Measurements from ENCODE around the gene NTHL1. TPM values are rescaled to one million over a fixed set of nuclear protein-coding genes. Genes with fewer than 3 reads are reported as not detected.
A peak's percentile ranks its signal among the peaks of the same experiment; 100 is the strongest.

The NTHL1 gene
- total and polyA plus RNA-seq, 5 donors from 2014 or later, result 15.0 to 52.7 (median 32.7) TPM

DNA sequence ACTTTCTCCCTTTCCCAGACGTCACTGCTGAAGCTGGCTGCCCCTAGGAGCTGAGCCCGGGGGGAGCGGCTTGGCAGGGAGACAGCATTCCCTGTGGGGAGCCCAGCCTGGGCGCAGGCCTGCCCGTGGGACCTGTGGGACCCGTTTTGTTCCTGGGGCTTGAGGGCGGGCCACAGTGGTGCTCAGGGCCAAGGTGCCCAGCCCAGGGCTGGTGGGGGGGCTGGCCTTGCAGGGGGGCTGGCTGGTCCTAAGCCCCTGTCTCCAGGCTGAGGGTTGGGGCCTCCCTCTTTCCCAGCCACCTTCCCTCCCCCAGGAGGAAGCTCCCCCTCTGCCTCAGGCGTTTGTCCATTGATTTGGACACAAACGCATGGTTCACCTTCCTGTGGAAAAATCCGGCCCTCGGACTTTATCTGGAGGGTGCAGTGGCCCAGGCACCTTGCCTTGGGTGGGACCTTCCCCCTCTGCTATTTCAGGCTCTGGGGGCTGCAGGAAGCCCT, 16.5 kb downstream of the NTHL1 start:
- no peak for DNase-seq
- H3K27ac ChIP-seq (ENCODE audit: insufficient read depth, low read length, poor library complexity, severe bottlenecking), result no peak overlapping the region
- peaks cover 11% of the 10 kb centered on the region for H3K27me3 Mint-ChIP-seq
- no peaks in the 10 kb centered on the region for H3K27me3 ChIP-seq (ENCODE audit: control insufficient read depth, insufficient read depth, low read length)
- no peaks in the 10 kb centered on the region for H3K36me3 Mint-ChIP-seq
- H3K27ac Mint-ChIP-seq, result no peak overlapping the region
- H3K9me3 ChIP-seq (ENCODE audit: control insufficient read depth in 2 of 2, low read length in 2 of 2), result no peaks in the 10 kb centered on the region
- no peak overlapping the region for H3K4me3 Mint-ChIP-seq
- no peaks in the 10 kb centered on the region for H3K9me3 Mint-ChIP-seq
- peaks cover 0 to 8% (median 2%) of the 10 kb centered on the region in 4 donors for H3K4me1 Mint-ChIP-seq
- H3K36me3 ChIP-seq (ENCODE audit: control insufficient read depth, insufficient read depth, low read length), result no peaks in the 10 kb centered on the region
- ATAC-seq (ENCODE audit: low read depth in 2 of 2), result no peak
- H3K4me3 ChIP-seq (ENCODE audit: low read depth, low read length), result no peak overlapping the region
- H3K4me1 ChIP-seq (ENCODE audit: control insufficient read depth, insufficient read depth, low read length, poor library complexity, severe bottlenecking), result peaks cover 12% of the 10 kb centered on the region

DNA sequence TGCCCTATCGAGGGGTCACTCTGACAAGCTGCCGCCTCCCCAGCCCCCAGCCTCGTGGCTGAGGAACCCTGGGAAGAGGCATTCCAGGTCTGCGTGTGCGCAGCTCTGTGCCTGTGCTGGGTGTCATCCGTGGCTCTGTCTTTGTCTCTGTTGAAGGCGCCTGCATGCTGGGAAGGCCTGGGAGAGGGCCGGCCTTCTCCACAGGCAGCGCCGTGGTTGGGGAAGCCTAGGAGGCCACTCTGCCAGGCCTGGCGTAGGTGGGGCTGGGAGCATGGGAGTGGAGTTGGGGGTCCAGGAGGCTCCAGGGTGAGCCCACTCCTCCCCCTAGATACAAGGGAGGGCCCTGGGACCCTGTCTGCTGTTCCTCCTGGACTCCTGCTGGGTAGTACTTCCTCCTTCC, 17.6 kb downstream of the NTHL1 start:
- H3K4me1 Mint-ChIP-seq, result peaks cover 0 to 11% (median 2%) of the 10 kb centered on the region in 4 donors
- H3K27me3 Mint-ChIP-seq, result peaks cover 16% of the 10 kb centered on the region
- Histone ChIP-seq H3K36me3 (ENCODE audit: control insufficient read depth, insufficient read depth, low read length) (no peaks in the 10 kb centered on the region), H3K9me3 (ENCODE audit: control insufficient read depth in 2 of 2, low read length in 2 of 2) (no peaks in the 10 kb centered on the region), H3K4me3 (ENCODE audit: low read depth, low read length) (no peak overlapping the region), H3K27me3 (ENCODE audit: control insufficient read depth, insufficient read depth, low read length) (no peaks in the 10 kb centered on the region), H3K27ac (ENCODE audit: insufficient read depth, low read length, poor library complexity, severe bottlenecking) (no peak overlapping the region), H3K4me1 (ENCODE audit: control insufficient read depth, insufficient read depth, low read length, poor library complexity, severe bottlenecking) (peaks cover 14% of the 10 kb centered on the region)
- H3K9me3 Mint-ChIP-seq, result no peaks in the 10 kb centered on the region
- H3K27ac Mint-ChIP-seq, result peak overlapping the region in 1 of 3 donors; percentile 56
- H3K4me3 Mint-ChIP-seq, result peak overlapping the region in 3 of 4 donors; percentile 21 to 43 (median 28)
- DNase-seq (no peak), ATAC-seq (ENCODE audit: low read depth in 2 of 2) (no peak)
- H3K36me3 Mint-ChIP-seq, result no peaks in the 10 kb centered on the region

GRCh38 chr16:2029350-2029749, 18.3 kb downstream of the NTHL1 start:
- Histone ChIP-seq H3K36me3 (ENCODE audit: control insufficient read depth, insufficient read depth, low read length) (no peaks in the 10 kb centered on the region), H3K27ac (ENCODE audit: insufficient read depth, low read length, poor library complexity, severe bottlenecking) (no peak overlapping the region), H3K9me3 (ENCODE audit: control insufficient read depth in 2 of 2, low read length in 2 of 2) (no peaks in the 10 kb centered on the region), H3K4me1 (ENCODE audit: control insufficient read depth, insufficient read depth, low read length, poor library complexity, severe bottlenecking) (peaks cover 14% of the 10 kb centered on the region), H3K27me3 (ENCODE audit: control insufficient read depth, insufficient read depth, low read length) (no peaks in the 10 kb centered on the region), H3K4me3 (ENCODE audit: low read depth, low read length) (no peak overlapping the region)
- Mint-ChIP-seq H3K36me3 (no peaks in the 10 kb centered on the region), H3K4me3 (peak overlapping the region in 1 of 4 donors; percentile 21), H3K9me3 (no peaks in the 10 kb centered on the region), H3K27ac (no peak overlapping the region), H3K27me3 (peaks cover 18% of the 10 kb centered on the region), H3K4me1 (peaks cover 0 to 11% (median 2%) of the 10 kb centered on the region in 4 donors)
- ATAC-seq (ENCODE audit: low read depth in 2 of 2), result no peak
- DNase-seq, result no peak

GRCh38 chr16:2028620-2029220, 18.9 kb downstream of the NTHL1 start:
- H3K4me1 Mint-ChIP-seq, result peaks cover 0 to 13% (median 2%) of the 10 kb centered on the region in 4 donors
- ATAC-seq (ENCODE audit: low read depth in 2 of 2) (no peak), DNase-seq (no peak)
- Histone ChIP-seq H3K27ac (ENCODE audit: insufficient read depth, low read length, poor library complexity, severe bottlenecking) (no peak overlapping the region), H3K27me3 (ENCODE audit: control insufficient read depth, insufficient read depth, low read length) (no peaks in the 10 kb centered on the region), H3K9me3 (ENCODE audit: control insufficient read depth in 2 of 2, low read length in 2 of 2) (no peaks in the 10 kb centered on the region), H3K4me3 (ENCODE audit: low read depth, low read length) (no peak overlapping the region), H3K36me3 (ENCODE audit: control insufficient read depth, insufficient read depth, low read length) (no peaks in the 10 kb centered on the region), H3K4me1 (ENCODE audit: control insufficient read depth, insufficient read depth, low read length, poor library complexity, severe bottlenecking) (peaks cover 17% of the 10 kb centered on the region)
- H3K27ac Mint-ChIP-seq, result no peak overlapping the region
- no peak overlapping the region for H3K4me3 Mint-ChIP-seq
- no peaks in the 10 kb centered on the region for H3K9me3 Mint-ChIP-seq
- H3K36me3 Mint-ChIP-seq, result no peaks in the 10 kb centered on the region
- peaks cover 21% of the 10 kb centered on the region for H3K27me3 Mint-ChIP-seq

DNA sequence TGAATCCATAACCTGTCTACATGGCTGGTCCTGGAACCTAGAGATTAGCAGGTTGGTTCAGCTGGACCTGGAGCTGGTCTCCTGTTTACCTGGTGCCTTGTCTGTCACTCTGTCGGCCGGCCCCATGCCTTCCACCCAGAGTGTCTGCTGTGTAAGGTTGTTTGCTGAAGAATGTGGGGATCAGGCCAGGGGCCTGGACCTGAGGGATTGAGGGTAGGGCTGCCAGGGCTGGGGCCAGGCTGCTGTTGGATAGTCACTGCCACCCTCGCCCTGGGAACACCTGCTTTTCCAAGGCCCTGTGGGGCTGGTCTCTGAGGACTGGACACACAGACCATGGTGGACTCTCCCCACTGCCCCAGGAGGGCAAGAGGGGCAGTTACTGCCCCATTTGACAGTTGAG, 19.5 kb downstream of the NTHL1 start:
- Histone ChIP-seq H3K9me3 (ENCODE audit: control insufficient read depth in 2 of 2, low read length in 2 of 2) (no peaks in the 10 kb centered on the region), H3K4me1 (ENCODE audit: control insufficient read depth, insufficient read depth, low read length, poor library complexity, severe bottlenecking) (peaks cover 22% of the 10 kb centered on the region), H3K36me3 (ENCODE audit: control insufficient read depth, insufficient read depth, low read length) (no peaks in the 10 kb centered on the region), H3K27ac (ENCODE audit: insufficient read depth, low read length, poor library complexity, severe bottlenecking) (no peak overlapping the region), H3K4me3 (ENCODE audit: low read depth, low read length) (no peak overlapping the region), H3K27me3 (ENCODE audit: control insufficient read depth, insufficient read depth, low read length) (no peaks in the 10 kb centered on the region)
- ATAC-seq (ENCODE audit: low read depth in 2 of 2) (no peak), DNase-seq (no peak)
- peak overlapping the region; percentile 4 to 82 (median 66) for H3K4me3 Mint-ChIP-seq
- H3K27me3 Mint-ChIP-seq, result peaks cover 24% of the 10 kb centered on the region
- peaks cover 0 to 17% (median 3%) of the 10 kb centered on the region in 4 donors for H3K4me1 Mint-ChIP-seq
- peak overlapping the region in 1 of 3 donors; percentile 42 for H3K27ac Mint-ChIP-seq
- no peaks in the 10 kb centered on the region for H3K9me3 Mint-ChIP-seq
- no peaks in the 10 kb centered on the region for H3K36me3 Mint-ChIP-seq

- H3K27ac ChIP-seq (ENCODE audit: insufficient read depth, low read length, poor library complexity, severe bottlenecking), result no peak overlapping the region
- no peak for DNase-seq
Observed at GRCh38 chr16:2027024-2028010, 20.3 kb downstream of the NTHL1 start.

GRCh38 chr16:2026461-2027023, 21.1 kb downstream of the NTHL1 start, which contains the start of gene NHERF2:
TSS of gene NHERF2 (plus strand) at chr16:2026902. CDS start at chr16:2027006, 104 bp downstream.
- Mint-ChIP-seq H3K9me3 (no peaks in the 10 kb centered on the region), H3K27ac (peak within 1 kb of the TSS in 2 of 3 donors; percentile 31 to 56), H3K4me1 (peaks cover 0 to 23% (median 6%) of the 10 kb centered on the region in 4 donors), H3K27me3 (peaks cover 38% of the 10 kb centered on the region), H3K4me3 (peak within 1 kb of the TSS; percentile 69 to 84 (median 83)), H3K36me3 (no peaks in the 10 kb centered on the region)
- DNase-seq, result peak in 1 of 3 donors; percentile 27
- Histone ChIP-seq H3K36me3 (ENCODE audit: control insufficient read depth, insufficient read depth, low read length) (no peaks in the 10 kb centered on the region), H3K4me3 (ENCODE audit: low read depth, low read length) (no peak within 1 kb of the TSS), H3K4me1 (ENCODE audit: control insufficient read depth, insufficient read depth, low read length, poor library complexity, severe bottlenecking) (peaks cover 29% of the 10 kb centered on the region), H3K27ac (ENCODE audit: insufficient read depth, low read length, poor library complexity, severe bottlenecking) (no peak within 1 kb of the TSS), H3K27me3 (ENCODE audit: control insufficient read depth, insufficient read depth, low read length) (no peaks in the 10 kb centered on the region), H3K9me3 (ENCODE audit: control insufficient read depth in 2 of 2, low read length in 2 of 2) (no peaks in the 10 kb centered on the region)
- peak in 1 of 2 donors; percentile 20 for ATAC-seq (ENCODE audit: low read depth in 2 of 2)

More at GRCh38 chr16:2027024-2028010, 20.3 kb downstream of the NTHL1 start:
- H3K27ac Mint-ChIP-seq, result peak overlapping the region in 1 of 3 donors; percentile 31
- Histone ChIP-seq H3K4me3 (ENCODE audit: low read depth, low read length) (no peak overlapping the region), H3K9me3 (ENCODE audit: control insufficient read depth in 2 of 2, low read length in 2 of 2) (no peaks in the 10 kb centered on the region), H3K4me1 (ENCODE audit: control insufficient read depth, insufficient read depth, low read length, poor library complexity, severe bottlenecking) (peaks cover 29% of the 10 kb centered on the region), H3K36me3 (ENCODE audit: control insufficient read depth, insufficient read depth, low read length) (no peaks in the 10 kb centered on the region), H3K27me3 (ENCODE audit: control insufficient read depth, insufficient read depth, low read length) (no peaks in the 10 kb centered on the region)
- H3K4me3 Mint-ChIP-seq, result peak overlapping the region; percentile 69 to 84 (median 83)
- H3K4me1 Mint-ChIP-seq, result peaks cover 0 to 23% (median 6%) of the 10 kb centered on the region in 4 donors
- no peaks in the 10 kb centered on the region for H3K9me3 Mint-ChIP-seq
- no peaks in the 10 kb centered on the region for H3K36me3 Mint-ChIP-seq
- ATAC-seq (ENCODE audit: low read depth in 2 of 2), result peak; percentile 6 to 7
- H3K27me3 Mint-ChIP-seq, result peaks cover 32% of the 10 kb centered on the region
